Mucosa of stomach (tissue), 1 donor: ENCODE measurements around the gene MRPL46.

Source experiments
- H3K27me3 ChIP-seq: one replicate; pipeline ENCODE4 v1.7.0; 2013; ENCODE audit warnings: mild to moderate bottlenecking, low read length; ENCODE audit not compliant: control insufficient read depth, insufficient read depth
- H3K36me3 ChIP-seq: one replicate; pipeline ENCODE4 v1.7.0; 2013; ENCODE audit warnings: low read length; ENCODE audit not compliant: control insufficient read depth, insufficient read depth
- H3K4me1 ChIP-seq: one replicate; pipeline ENCODE4 v1.7.0; 2013; ENCODE audit warnings: mild to moderate bottlenecking, low read length; ENCODE audit not compliant: control insufficient read depth, insufficient read depth
- H3K4me3 ChIP-seq: one replicate; pipeline ENCODE4 v1.7.0; 2013; ENCODE audit warnings: low read length
- H3K9ac ChIP-seq: one replicate; pipeline ENCODE4 v1.7.0; 2013; ENCODE audit warnings: mild to moderate bottlenecking, low read length, moderate library complexity
- H3K9me3 ChIP-seq: one replicate; pipeline ENCODE4 v1.7.0; 2013; ENCODE audit warnings: mild to moderate bottlenecking, low read length, moderate library complexity; ENCODE audit not compliant: control insufficient read depth
- donor health status: Pancreatic carcinoma.

MRPL46 gene

DNA sequence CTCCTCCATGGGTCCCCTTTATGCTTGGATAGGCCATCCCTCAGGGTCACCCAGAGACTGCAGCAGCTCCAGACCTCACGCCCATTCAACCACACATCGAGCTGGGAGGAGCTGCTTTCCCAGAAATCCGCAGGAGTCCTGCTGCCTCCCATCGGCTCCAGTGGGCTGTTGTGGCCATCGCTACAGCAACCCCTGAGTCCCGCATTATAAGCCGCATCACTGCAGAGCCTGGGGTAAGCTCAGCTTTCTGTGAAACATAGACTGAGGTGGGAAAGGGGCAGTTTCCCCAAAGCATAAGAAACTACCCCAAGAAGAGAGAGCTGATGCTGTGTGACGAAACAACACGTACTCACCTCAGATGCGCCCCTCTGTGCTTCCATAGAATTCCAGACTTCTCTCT is 35.7 kb downstream of the MRPL46 start:
- peaks cover 6% of the 10 kb centered on the region for H3K27me3 ChIP-seq
- H3K9ac ChIP-seq, result no peak overlapping the region
- H3K4me1 ChIP-seq, result no peaks in the 10 kb centered on the region
- no peaks in the 10 kb centered on the region for H3K36me3 ChIP-seq
- H3K9me3 ChIP-seq, result no peaks in the 10 kb centered on the region
- H3K4me3 ChIP-seq, result no peak overlapping the region

DNA sequence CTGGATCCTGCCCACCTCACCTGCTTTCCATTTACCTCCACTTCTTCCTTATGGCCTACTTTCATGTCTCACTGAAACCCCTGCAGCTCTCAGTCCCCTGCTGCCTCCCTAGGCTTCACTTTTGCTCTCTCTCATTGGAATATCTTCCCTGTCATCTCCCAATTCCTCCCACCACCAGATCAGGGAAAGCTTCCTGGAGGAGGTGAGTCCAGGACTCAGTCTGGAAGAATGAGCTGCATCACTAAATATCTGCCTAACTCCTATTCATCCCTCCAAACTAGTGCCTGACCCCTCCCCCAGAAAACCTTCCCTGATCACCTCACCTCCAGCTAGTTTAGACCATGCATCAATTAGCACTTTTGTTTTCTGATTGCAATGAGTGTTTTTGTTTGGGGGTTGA is 37.1 kb downstream of the MRPL46 start:
- no peaks in the 10 kb centered on the region for H3K36me3 ChIP-seq
- H3K4me1 ChIP-seq, result no peaks in the 10 kb centered on the region
- peaks cover 6% of the 10 kb centered on the region for H3K27me3 ChIP-seq
- H3K9me3 ChIP-seq, result no peaks in the 10 kb centered on the region
- H3K4me3 ChIP-seq, result no peak overlapping the region
- H3K9ac ChIP-seq, result no peak overlapping the region

DNA sequence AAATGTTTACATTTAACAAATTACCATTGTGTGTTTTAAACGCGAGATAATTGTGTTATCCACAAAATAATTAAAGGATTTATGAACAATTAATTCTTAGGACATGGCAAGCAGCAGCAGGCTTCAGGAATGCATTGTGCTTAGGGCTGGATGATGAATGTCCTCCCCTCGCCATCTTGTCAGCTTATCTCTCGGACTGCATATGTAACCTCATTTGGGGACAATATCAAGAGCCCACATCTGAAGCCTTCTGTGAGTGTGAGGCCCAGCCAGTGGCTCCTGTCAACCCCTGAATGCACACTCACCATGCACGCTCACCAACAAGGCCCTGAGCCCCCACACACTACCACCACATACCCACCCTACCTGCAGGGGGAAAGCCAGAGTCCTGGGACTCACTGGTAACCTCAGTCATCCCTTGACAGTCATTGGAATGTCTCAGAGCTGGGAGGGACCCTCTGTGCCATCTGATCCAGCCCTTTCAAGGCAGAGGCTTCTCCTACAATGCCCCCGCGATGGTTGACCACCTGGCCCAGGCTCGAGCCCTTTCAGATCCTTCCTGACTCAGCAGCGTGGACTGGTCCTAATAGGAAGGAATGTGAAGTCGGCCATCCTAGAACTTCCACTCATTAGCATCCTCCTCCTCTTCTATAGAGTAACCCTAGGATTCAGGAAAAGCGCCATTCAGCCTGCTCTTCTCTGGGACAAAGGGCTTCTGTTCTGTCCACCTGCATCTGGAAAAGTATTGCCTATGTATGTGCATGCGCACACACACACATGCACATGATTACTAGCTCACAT is 38.2 kb downstream of the MRPL46 start:
- no peak overlapping the region for H3K9ac ChIP-seq
- no peaks in the 10 kb centered on the region for H3K4me1 ChIP-seq
- no peak overlapping the region for H3K4me3 ChIP-seq
- no peaks in the 10 kb centered on the region for H3K36me3 ChIP-seq
- H3K9me3 ChIP-seq, result no peaks in the 10 kb centered on the region
- H3K27me3 ChIP-seq, result peaks cover 6% of the 10 kb centered on the region

DNA sequence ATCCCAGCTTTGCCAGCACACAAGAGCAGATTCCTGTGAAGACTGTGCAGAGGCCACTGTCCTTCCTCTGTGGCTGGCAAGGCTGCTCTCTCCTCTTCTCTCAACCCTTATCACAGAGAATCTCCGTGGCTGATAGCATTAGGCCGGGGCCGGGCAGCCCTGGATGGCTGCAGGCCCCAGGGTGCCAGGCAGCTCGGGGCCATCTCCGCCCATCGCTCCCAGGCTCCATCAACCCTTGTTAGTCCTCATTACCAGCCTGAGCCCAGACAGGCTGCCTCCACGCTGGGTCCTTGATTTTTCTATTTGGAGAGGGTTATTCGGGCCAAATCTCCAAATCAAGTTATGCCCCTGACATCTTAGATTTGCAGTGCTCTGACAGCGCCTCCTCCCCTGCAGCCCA is 39.1 kb downstream of the MRPL46 start:
- peaks cover 6% of the 10 kb centered on the region for H3K27me3 ChIP-seq
- no peaks in the 10 kb centered on the region for H3K9me3 ChIP-seq
- no peaks in the 10 kb centered on the region for H3K4me1 ChIP-seq
- H3K36me3 ChIP-seq, result no peaks in the 10 kb centered on the region
- no peak overlapping the region for H3K9ac ChIP-seq
- H3K4me3 ChIP-seq, result no peak overlapping the region

DNA sequence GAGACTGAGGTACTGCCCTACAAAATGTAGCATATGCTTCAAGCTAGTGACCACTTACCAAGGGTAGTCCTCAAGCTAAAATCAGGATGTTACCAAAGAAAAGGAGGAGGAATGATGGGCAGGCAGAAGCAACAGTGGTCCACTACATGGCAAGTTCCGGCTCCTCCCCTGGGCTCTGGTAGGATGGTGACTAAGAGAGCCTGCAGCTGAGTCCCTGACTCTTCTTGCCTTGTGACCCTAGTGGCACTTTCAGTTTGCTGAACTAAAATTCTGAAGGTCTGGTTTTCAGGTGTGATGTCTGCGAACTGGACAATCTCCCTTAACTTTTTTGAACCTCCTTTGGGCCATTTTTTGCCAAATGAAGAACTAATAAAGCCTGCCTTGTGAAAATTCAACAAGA is 40.9 kb downstream of the MRPL46 start:
- Histone ChIP-seq H3K9me3 (no peaks in the 10 kb centered on the region), H3K27me3 (peaks cover 6% of the 10 kb centered on the region), H3K9ac (no peak overlapping the region), H3K36me3 (no peaks in the 10 kb centered on the region), H3K4me3 (no peak overlapping the region), H3K4me1 (no peaks in the 10 kb centered on the region)

DNA sequence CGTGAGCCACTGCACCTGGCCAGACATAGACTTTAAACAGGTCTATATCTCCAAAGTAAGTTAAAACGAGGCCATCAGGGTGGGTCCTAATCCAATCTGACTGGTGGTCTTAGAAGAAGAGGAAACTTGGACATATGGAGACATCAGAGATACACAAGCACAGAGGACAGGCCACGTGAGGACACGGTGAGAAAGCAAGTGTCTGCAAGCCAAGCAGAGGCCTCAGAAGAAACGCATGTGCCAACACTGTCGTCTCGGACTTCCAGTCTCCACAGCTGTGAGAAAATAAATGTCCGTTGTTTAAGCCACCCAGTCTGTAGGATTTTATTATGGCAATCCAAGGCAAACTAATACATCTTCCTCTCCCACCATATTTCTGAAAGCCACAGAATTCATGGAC is 43.9 kb downstream of the MRPL46 start:
- no peaks in the 10 kb centered on the region for H3K4me1 ChIP-seq
- H3K36me3 ChIP-seq, result no peaks in the 10 kb centered on the region
- no peak overlapping the region for H3K4me3 ChIP-seq
- H3K9me3 ChIP-seq, result no peaks in the 10 kb centered on the region
- no peak overlapping the region for H3K9ac ChIP-seq
- no peaks in the 10 kb centered on the region for H3K27me3 ChIP-seq

DNA sequence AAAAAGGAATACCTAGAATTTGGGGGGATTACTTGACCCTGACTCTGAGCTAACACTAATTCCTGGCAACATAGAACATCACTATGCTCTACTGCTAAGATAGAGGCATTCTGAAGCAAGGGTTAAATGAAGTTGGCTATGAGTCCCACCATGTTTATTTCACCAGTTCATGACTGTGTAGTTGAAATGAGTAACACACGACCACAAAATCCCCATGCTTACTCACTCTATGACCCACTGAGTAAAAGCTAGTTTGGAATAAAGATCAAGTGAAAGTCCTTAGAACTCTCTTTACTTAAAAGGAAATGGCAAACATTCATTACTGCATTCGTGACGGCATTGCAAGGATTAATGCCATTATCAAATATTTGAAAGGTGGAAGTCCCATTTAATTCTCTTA is 47.4 kb downstream of the MRPL46 start:
- Histone ChIP-seq H3K27me3 (no peaks in the 10 kb centered on the region), H3K36me3 (no peaks in the 10 kb centered on the region)

More for the DNA sequence above, 47.4 kb downstream of the MRPL46 start:
- H3K9ac ChIP-seq, result no peak overlapping the region
- H3K9me3 ChIP-seq, result no peaks in the 10 kb centered on the region
- no peaks in the 10 kb centered on the region for H3K4me1 ChIP-seq
- H3K4me3 ChIP-seq, result no peak overlapping the region
